ENCODE measurements around the gene PTP4A2.

The PTP4A2 gene

DNA sequence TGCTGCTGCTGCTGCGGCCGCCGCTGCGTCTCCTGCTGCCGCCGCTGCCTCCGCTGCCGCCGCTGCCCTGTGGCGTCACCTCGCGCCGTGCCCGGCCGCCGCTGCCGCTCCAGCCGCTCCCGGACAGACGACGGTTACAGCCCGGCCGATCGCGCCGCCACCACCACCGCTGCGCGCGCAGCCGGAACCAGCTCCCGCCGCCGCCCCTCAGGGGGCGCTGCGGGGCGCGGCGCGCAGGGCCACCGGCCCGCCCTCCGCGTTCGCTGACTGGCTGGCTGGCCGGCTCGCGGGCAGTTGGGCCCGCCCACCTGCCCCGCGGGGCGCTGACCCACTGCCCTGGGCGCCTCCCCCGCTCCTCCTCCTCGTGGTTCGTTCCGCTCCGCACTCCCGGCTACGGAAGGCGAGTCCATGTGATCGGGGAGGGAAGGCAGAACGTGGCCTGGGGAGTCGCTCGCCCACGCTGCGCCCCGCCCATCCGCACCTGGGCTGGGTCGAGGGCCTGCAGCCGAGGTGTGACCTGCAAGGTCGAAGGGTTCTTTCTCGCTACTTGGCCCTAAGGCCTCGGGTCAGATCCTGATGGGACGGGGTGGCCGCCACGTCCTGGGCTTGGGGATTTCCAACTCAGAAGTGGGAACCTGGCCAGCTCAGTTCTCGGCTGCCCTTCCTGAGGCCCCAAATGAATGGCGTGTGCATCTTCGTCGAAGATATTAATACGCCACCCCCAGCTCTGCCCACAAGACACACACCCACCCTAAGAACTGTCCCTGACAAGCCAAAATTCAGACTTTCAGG, at the start of gene PTP4A2:
TSS of gene PTP4A2 (minus strand) at position 185 of the 792 bp plus-strand sequence. CDS start 19,303 bp downstream, outside the sequence.
- DNase-seq: peak; percentile 86

DNA sequence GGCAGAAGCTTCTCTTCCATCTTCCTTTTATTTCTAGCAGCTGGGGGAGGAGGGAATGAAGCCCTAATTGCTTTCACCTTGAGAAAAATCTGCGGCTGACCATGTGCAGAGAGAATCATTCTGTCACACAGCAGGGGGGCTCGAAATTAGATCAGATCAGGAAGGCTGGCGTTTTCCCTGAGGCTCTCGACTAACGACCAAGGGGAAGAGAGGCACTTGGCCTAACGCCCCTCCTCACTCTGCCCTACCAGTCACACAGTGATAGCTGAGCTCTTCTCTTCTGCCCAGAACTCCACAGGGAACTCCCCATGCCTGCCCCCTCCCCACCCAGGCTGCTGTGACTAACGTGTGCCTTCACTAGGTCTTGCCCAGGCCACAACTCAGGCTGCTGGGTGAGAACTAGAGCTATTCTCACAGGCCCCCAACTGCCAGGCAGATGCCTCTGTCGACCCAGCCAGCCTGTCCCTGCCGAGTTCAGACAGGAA, 49.0 kb upstream of the PTP4A2 start:
- peak; percentile 60 for DNase-seq

- DNase-seq: peak; percentile 42
Measured at GRCh38 chr1:31985430-31985829, 47.3 kb upstream of the PTP4A2 start.

- no peak for DNase-seq
Measured at GRCh38 chr1:31984419-31985347, 46.5 kb upstream of the PTP4A2 start.

GRCh38 chr1:31981972-31982371, 43.8 kb upstream of the PTP4A2 start:
- DNase-seq: peak; percentile 59

DNA sequence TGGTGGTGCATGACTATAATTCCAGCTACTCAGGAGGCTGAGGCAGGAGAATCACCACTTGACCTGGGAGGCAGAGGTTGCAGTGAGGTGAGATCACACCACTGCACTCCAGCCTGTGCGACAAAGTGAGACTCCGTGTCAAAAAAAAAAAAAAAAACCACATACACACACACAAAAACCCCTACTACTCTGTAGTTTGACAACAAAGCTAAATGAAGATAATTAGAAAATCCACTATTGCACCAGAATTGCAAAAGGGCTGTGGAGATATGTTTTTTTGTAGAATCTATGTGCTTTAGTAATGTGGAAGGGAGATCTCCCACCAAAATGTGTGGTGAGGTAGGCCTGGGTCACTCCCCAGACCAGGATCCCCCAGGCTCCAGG, 43.3 kb upstream of the PTP4A2 start:
- DNase-seq: no peak

- DNase-seq: no peak
Measured at GRCh38 chr1:31980835-31981455, 42.8 kb upstream of the PTP4A2 start.

DNA sequence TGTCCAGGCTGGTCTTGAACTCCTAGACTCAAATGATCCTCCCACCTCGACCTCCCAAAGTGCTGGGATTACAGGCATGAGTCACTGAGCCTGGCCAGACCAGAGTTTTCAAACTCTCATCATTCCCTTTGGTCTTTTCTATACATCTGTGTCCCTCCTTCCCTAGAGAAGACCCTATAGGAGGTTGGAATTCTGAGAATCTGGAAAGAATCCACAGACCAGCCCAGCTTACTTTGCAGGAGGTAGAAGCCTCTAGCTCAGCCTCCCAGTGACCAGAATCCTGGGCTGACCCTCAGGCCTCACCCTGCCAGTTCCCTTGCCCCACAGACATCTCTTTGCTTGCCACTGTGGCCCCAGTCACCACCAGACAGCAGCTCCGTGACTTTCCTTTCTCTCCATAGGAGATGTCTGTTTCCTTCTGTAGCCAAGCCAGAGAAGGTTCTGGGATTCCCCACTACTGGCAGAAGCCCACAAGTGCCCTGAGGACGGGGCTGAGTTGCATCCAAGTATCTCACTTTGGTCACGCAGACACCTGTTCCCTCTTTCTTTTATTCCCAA, 40.8 kb upstream of the PTP4A2 start:
- DNase-seq: no peak

GRCh38 chr1:31977385-31978131, 39.4 kb upstream of the PTP4A2 start:
- no peak for DNase-seq

DNA sequence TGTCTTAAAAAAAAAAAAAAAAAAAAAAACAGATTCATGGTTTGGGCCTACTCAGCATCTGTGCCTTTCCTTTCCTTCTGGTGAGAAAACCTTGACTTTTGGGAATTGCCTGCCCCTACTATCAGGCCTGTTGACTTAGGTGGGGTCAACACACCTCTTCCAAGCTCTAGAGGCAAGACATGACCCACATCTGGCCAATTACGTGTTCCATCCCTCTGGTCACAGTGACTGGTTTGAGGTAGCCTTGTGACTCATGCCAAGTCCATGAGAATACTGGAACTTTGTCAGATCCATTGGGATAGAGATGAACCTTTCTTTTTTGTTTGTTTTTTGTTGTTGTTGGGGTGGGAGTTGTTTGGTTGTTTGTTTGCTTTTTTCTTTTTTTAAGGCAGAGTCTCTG, 38.2 kb upstream of the PTP4A2 start:
- no peak for DNase-seq

DNA sequence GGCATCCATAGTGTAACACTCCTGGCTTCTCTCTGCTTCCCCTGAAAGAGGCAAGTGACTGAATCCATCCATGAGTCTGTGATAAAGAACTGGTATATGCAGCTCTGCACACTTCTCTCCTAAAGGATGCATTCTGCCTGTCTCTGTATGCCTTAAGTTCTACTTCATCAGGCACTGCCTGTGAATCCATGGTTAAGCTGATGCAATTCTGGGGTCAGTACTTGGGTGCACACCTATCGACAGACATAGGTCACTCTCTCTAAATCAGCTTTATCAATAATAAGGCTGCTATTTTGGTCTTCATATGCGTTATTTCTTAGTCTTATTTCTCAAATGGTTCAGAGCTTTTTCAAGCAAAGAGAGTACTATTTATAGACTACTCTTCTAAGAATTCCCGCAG, 32.7 kb upstream of the PTP4A2 start:
- DNase-seq: no peak

DNA sequence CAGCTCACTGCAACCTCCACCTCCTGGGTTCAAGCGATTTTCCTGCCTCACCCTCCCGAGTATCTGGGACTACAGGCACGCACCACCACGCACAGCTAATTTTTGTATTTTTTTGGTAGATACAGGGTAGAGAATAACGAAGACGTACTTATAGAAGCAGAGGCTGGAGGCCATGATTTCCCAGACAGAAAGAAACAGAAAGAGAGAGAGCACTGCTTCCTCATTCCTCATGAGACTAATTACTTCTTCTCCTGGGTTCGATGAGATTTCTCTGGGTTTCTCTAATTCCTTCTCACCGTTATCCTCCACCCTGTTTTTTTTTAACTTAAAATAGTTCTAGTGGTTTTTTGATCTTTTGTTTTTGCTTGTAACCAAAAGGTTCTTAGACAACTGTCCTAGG, 23.4 kb upstream of the PTP4A2 start:
- no peak for DNase-seq

- DNase-seq: no peak
Measured at GRCh38 chr1:31959521-31960340, 21.6 kb upstream of the PTP4A2 start.

DNA sequence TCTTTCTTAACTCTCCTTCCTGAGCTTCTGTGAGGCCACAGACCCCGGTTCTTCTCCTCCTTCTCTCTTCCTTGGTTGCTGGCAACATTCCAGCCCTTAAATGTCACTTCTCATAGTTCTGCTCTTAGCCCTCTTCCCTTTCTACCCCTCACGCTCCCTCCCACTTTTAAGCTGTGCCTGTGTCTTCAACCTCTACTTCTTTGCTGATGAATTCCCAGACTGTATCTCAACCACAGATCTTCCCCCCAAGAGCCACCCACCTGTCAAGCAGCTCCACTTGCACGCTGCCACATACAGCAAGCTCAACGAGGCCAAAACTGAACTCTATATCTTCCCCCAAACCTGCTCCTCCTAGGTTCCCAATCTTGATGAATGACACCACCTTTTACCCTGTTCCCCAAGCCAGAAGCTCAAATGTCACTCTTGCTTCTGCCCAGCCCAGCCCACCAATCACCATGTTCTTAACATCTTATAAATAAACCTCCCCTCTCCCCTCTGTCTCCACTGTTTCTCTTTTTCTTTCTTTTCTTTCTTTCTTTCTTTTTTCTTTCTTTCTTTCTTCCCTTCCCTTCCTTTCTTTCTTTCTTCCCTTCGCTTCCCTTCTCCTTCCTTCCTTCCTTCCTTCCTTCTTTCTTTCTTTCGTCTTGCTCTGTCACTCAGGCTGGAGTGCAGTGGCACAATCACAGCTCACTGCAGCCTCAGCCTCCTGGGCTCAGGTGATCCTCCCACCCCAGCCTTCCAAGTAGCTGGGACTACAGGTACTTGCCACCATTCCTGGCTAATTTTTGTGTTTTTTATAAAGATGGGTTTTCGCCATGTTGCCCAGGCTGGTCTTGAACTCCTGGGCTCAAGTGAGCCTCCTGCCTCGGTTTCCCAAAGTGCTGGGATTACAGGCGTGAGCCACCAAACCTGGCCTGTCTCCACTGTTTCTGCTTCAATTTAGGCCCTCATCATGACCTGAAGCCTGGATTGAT, 19.8 kb upstream of the PTP4A2 start:
- no peak for DNase-seq

GRCh38 chr1:31955917-31956736, 18.0 kb upstream of the PTP4A2 start:
- no peak for DNase-seq

- no peak for DNase-seq
Measured at GRCh38 chr1:31954607-31955283, 16.6 kb upstream of the PTP4A2 start.

DNA sequence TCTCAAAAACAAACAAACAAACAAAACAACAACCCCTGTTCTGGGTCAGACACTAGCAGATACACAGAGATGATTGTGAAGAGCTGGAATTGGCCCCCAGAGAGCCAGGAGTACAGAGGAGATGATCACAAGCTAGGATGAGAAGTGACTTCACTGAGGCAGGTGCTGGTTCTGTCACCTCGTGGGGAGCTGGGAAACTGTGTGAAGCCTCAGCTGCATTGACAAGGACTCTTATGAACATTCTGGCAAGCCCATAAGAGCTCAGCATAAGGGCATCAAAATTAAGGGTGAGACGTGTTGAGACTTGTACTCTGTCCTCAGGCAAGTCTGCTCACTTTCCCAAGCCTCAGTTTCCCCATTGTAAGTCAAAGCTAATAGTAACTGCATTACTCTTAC, 14.7 kb upstream of the PTP4A2 start:
- DNase-seq: no peak

DNA sequence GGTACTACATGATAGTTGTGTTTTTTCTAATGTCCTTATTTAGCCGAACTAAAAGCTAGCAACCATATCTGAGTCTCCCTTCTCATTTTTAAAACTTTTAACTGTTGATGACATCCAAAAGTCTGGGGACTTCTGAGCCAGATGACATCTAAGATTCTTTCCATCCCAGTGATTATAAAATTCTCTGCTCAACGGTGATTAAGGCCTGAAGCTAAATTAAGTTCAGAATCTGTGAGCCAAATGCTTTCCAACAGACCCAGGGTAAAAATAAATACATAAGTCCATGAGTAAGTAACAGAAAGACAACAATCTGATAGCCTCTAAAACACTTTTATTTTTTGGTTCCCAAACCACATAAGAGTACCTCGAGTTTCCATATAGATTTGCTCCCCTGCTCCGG, 13.1 kb upstream of the PTP4A2 start:
- DNase-seq: no peak

DNA sequence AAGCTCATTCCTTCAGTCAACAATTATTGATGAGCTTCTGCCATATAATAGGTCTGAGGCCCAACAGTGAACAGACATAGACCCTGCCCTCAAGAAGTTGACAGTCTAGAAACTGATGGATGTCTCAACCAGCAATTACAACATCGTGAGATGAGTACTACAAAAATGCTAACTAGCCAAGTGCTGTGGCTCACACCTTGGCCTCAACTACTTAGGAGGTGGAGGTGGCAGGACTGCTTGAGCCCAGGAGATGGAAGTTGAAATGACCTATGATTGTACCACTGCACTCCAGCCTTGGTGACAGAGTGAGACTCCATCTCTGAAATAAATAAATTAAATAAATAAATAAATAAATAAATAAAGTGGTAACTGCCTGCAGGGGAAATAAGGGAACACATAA, 11.7 kb upstream of the PTP4A2 start:
- no peak for DNase-seq
